Ectodermal cell (in vitro differentiated cells): ENCODE measurements around the gene SFMBT2.

Source experiments
- H3K27ac ChIP-seq: 2 replicates; pipeline ENCODE4 v1.7.0; 2013; ENCODE audit warnings: mild to moderate bottlenecking, low read depth, low read length; ENCODE audit not compliant: insufficient read depth, poor library complexity, severe bottlenecking
- H3K27me3 ChIP-seq: 2 replicates; pipeline ENCODE4 v1.7.0; 2013; ENCODE audit warnings: mild to moderate bottlenecking, low read length; ENCODE audit not compliant: insufficient read depth, control insufficient read depth, poor library complexity, severe bottlenecking
- H3K36me3 ChIP-seq: one replicate; pipeline ENCODE4 v1.7.0; 2013; ENCODE audit warnings: low read length; ENCODE audit not compliant: control insufficient read depth, insufficient read depth
- H3K4me1 ChIP-seq: one replicate; pipeline ENCODE4 v1.7.0; 2013; ENCODE audit warnings: low read length; ENCODE audit not compliant: control insufficient read depth, insufficient read depth
- H3K4me3 ChIP-seq: 2 replicates; pipeline ENCODE4 v1.7.0; 2013; ENCODE audit warnings: low read depth, low read length, control low read depth; ENCODE audit not compliant: insufficient read depth
- H3K9me3 ChIP-seq: 2 replicates; pipeline ENCODE4 v1.7.0; 2013; ENCODE audit warnings: mild to moderate bottlenecking, low read length, moderate library complexity; ENCODE audit not compliant: control insufficient read depth
- WGBS, 2 experiments: methylation state at CpG; one replicate each; pipeline ENCODE4 v1.1.7; 2013; ENCODE audit warnings: missing lambda C conversion rate in 2 of 2; 5-methylcytosine and 5-hydroxymethylcytosine counted together

The SFMBT2 gene

DNA sequence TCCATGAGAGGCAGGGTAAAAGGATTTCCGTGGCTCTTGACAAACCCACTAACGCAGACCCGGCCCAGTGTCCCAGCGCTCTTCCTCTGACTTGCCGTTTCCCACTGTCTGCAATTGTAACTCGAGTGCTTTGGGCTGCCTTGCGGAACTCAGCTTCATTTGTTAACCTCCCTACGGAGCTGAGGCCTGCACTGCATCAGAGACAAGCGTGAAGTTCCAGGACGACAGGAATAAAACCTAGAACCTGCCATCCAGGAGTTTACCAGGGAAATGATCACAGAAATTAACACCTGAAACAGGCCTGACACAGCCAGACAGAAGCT is 76.2 kb downstream of the SFMBT2 start:
- Histone ChIP-seq H3K4me1 (no peaks in the 10 kb centered on the region), H3K4me3 (no peak overlapping the region), H3K27ac (no peak overlapping the region), H3K9me3 (no peaks in the 10 kb centered on the region), H3K36me3 (no peaks in the 10 kb centered on the region), H3K27me3 (no peaks in the 10 kb centered on the region)
- 76% methylated on average over 10 of the region's 10 CpGs for WGBS, 2 experiments

DNA sequence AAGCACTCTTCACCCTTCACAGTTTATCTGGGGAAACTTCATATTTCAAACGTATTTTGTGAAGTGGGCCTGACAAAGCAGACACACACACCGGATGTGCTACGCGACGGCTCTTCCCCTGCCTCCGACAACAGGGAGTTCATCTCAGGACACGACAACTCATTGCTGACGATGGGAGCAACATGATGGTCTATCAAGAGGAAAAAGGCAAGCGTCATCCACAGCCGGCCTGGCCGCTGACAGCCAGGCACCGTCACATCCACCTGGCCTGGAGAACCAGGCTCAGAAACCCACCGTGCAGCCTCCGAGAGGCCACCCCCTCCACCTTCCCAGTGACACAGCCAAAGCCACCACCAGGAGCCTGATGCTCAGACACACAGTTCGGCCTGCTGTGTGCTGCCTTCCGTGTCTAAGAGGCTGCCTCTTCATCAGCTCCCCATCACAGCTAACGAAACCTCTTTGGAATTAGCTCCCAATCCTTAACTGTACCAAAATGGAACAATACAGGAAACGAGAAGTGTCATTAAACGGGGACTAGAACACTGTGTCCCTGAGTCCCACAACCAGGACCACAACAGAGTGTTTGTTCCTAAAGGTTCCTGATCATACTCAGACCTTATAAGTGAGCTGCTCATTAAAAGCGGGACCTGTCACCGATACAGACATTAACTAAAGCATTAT is 76.7 kb downstream of the SFMBT2 start:
- H3K4me3 ChIP-seq: no peak overlapping the region
- H3K27me3 ChIP-seq: no peaks in the 10 kb centered on the region
- no peaks in the 10 kb centered on the region for H3K9me3 ChIP-seq
- WGBS, 2 experiments: 85 to 88% methylated on average over 21 of the region's 21 CpGs
- H3K36me3 ChIP-seq: no peaks in the 10 kb centered on the region
- no peak overlapping the region for H3K27ac ChIP-seq
- no peaks in the 10 kb centered on the region for H3K4me1 ChIP-seq

DNA sequence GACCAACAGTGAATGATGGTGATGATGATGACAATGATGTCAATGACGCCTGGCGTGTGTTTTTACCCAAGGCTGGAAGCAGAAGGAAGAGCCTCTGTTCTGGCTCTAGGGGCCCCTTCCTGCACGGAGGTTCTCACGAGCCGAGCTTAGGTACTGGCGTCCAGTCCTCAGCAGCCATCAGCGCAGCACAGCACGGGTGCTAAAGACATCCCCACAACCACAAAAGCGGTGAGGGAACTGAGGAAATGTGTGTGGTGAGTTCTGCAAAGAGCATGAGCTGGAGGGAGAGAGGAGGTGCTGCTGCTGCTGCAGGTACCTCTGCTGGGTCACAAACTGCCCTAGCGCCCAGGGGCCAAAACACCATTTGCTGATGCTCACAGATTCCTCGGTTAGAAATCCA is 81.6 kb downstream of the SFMBT2 start:
- Histone ChIP-seq H3K27ac (no peak overlapping the region), H3K36me3 (no peaks in the 10 kb centered on the region), H3K4me1 (no peaks in the 10 kb centered on the region), H3K9me3 (peaks cover 2% of the 10 kb centered on the region), H3K27me3 (no peaks in the 10 kb centered on the region), H3K4me3 (no peak overlapping the region)
- 89 to 92% methylated on average over 11 of the region's 11 CpGs for WGBS, 2 experiments

DNA sequence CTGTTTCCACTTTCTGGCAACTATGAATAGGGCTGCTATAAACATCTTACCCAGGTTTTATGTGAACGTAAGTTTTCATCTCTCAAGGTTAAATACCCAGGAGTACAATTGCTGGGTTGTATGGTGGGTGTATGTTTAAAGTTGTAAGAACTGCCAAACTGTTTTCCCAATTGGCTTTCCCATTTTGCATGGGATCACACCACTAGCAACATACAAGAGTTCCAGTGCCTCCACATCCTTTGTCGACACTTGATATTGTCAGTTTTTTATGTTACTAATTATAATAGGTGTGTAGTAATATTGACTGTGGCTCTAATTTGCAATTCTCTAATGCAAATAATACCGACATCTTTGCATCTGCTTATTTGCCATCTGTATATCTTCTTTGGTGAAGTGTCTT is 82.9 kb downstream of the SFMBT2 start:
- no peak overlapping the region for H3K4me3 ChIP-seq
- H3K9me3 ChIP-seq: peaks cover 2% of the 10 kb centered on the region
- 100% methylated on average over 1 to 2 of the region's 3 CpGs for WGBS, 2 experiments
- H3K36me3 ChIP-seq: no peaks in the 10 kb centered on the region
- no peak overlapping the region for H3K27ac ChIP-seq
- no peaks in the 10 kb centered on the region for H3K4me1 ChIP-seq
- no peaks in the 10 kb centered on the region for H3K27me3 ChIP-seq

DNA sequence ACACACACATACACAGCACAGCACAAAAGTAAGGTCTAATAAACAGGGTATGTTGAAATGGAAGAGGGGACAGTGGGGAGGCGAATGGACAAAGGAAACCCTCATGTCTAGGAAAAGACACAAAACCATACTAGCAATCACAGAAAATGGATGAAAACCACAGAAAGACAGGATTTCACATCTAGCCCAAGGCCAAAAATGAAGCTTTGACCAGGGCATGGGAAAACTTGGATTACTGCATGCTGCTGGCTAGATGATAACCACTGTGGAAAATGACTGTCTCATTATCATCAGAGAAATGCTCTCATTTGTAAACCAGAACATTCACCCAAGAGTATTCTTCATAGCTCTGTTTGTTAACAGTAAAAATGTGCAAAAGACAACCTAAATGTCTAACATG is 88.2 kb downstream of the SFMBT2 start:
- Histone ChIP-seq H3K27ac (no peak overlapping the region), H3K27me3 (no peaks in the 10 kb centered on the region), H3K4me3 (no peak overlapping the region), H3K9me3 (peaks cover 2% of the 10 kb centered on the region), H3K36me3 (no peaks in the 10 kb centered on the region), H3K4me1 (no peaks in the 10 kb centered on the region)
- 92% methylated on average over 1 of the region's 1 CpG; no CpG with 5 or more reads in 1 of the 2 experiments for WGBS, 2 experiments

DNA sequence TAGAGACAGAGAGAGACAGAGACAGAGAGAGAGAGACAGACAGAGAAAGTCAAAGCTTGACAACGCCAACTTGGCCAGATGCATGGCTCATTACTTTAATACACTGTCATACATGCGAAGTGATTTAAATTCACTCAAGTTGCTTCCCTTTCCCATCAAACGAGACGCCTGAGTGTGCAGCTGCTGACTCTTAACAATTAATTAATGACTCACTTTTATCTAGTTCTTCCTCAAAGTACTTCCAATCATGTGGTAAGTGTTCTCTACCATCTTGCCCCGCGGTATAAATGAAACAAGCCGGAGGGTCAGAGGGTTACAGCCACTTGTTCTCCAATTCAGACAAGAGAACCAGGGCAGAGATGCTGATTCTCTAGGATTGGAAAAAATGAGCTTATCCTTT is 90.8 kb downstream of the SFMBT2 start:
- H3K36me3 ChIP-seq: no peaks in the 10 kb centered on the region
- no peaks in the 10 kb centered on the region for H3K27me3 ChIP-seq
- H3K9me3 ChIP-seq: peaks cover 2% of the 10 kb centered on the region
- no peaks in the 10 kb centered on the region for H3K4me1 ChIP-seq
- WGBS, 2 experiments: 93 to 96% methylated on average over 7 of the region's 7 CpGs
- H3K27ac ChIP-seq: no peak overlapping the region
- no peak overlapping the region for H3K4me3 ChIP-seq

DNA sequence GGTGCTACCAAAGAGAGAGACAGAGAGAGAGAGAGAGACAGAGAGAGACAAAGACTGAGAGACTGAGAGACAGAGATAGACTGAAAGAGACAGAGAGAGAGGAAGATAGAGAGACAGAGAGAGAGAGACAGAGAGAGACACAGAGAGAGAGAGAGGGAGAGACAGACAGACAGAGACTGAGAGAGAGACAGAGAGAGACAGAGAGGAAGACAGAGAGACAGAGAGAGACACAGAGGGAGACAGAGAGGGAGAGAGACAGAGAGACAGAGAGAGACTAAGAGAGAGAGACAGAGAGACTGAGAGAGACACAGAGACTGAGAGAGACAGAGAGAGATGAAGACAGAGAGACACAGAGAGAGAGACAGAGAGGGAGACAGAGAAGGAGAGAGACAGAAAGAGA is 91.2 kb downstream of the SFMBT2 start:
- Histone ChIP-seq H3K27me3 (no peaks in the 10 kb centered on the region), H3K36me3 (no peaks in the 10 kb centered on the region), H3K27ac (no peak overlapping the region), H3K9me3 (peaks cover 2% of the 10 kb centered on the region), H3K4me1 (no peaks in the 10 kb centered on the region), H3K4me3 (no peak overlapping the region)

DNA sequence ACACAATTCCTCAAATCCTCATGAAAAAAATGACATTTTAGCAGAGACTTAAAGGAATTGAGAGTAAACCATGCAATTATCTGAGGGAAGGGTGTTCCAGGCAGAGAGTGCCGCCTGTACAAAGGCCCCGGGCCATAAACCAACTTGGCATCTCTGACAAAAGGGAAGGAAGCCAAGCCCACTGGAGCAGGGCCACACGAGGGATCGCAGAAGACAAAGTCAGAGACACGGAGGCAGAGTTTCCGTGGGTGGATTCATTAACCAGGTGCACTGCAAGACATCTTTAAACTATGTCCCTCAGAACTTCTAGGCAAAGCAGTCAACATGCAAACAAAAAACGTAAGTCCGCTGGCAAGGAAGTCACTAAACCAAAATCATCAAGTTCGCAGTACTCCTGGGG is 92.0 kb downstream of the SFMBT2 start:
- Histone ChIP-seq H3K4me1 (no peaks in the 10 kb centered on the region), H3K36me3 (no peaks in the 10 kb centered on the region), H3K4me3 (no peak overlapping the region), H3K27me3 (no peaks in the 10 kb centered on the region), H3K9me3 (no peaks in the 10 kb centered on the region), H3K27ac (no peak overlapping the region)
- WGBS, 2 experiments: 92 to 94% methylated on average over 9 of the region's 9 CpGs

DNA sequence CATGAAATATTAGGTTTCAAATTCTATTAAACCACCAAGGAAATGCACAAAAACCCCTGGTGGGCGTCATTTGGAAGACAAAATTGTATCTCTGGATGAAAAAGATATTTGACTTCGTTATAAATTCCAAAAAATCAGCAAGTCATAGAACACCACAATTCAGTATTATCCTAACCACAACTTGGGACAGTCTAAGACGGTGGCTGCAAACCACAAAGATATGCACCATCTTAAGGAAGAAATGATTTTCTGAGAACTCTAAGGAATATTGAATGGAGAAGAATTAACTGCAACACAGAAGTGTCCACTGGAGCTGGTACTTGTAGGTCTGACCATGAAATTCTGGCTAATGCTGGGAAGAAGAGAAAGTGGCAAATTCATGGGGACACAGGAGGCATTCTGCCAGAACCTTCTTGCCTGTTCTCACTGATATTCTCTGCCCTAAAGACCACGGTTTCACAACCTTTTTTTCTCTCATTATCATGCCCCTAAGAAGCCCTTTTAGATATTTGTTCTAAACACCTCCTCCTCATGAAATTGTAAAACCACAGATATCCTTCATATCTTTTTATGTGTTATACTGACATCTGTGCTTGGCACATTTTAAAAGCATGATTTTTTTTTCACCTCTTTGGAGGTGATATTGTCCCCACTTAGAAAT is 92.9 kb downstream of the SFMBT2 start:
- WGBS, 2 experiments: 85 to 92% methylated on average over 3 to 4 of the region's 4 CpGs
- Histone ChIP-seq H3K4me1 (no peaks in the 10 kb centered on the region), H3K27ac (no peak overlapping the region), H3K9me3 (no peaks in the 10 kb centered on the region), H3K36me3 (no peaks in the 10 kb centered on the region), H3K27me3 (no peaks in the 10 kb centered on the region), H3K4me3 (no peak overlapping the region)

DNA sequence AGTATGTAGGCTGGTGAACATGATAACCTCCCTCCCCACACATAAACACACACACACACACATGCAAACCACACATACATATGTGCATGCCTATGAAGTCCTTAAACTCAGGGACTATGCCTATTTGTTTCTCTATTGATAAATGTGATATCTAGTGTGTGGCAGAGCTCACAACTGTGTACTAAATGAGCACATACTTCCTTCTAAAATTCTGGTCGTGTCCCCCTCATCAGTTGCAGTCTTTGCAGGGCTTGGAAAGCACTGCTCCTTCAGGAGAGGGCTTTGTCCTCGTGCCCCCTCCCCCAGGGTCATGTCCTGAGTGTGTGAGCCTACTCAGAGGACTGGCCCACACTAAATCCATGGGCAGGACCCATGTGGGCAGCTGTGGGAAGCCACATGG is 94.0 kb downstream of the SFMBT2 start:
- no peaks in the 10 kb centered on the region for H3K9me3 ChIP-seq
- H3K27me3 ChIP-seq: no peaks in the 10 kb centered on the region
- 92% methylated on average over 2 of the region's 2 CpGs for WGBS, 2 experiments
- no peak overlapping the region for H3K4me3 ChIP-seq
- no peaks in the 10 kb centered on the region for H3K4me1 ChIP-seq
- H3K36me3 ChIP-seq: no peaks in the 10 kb centered on the region
- H3K27ac ChIP-seq: no peak overlapping the region
